ENCODE measurements around the gene KMT2E.

DNA sequence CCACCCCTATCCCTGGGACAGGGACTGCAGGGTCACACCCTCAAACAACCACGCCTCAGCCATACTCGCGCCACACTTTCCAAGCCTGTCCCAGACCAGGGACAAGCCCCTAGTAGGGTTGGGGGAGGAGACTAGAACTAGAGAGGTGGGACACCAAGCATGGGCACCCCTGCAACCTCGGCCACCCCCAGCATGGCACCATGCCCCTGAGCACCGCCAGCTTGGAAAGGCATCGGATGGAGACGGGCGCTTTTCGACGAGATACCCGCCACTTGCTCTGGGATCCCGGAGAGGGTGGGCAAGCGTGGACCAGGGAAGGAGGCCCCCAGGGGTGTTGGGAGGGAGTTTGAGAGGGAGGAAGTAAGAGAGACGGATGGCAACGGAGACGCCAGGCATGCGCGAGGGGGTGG is 13.1 kb upstream of the KMT2E start:
- TF ChIP-seq CTCF (IDR thresholded peaks at IDR 0.05; ENCODE audit: low read depth, low read length) (no peak), POLR2A (IDR thresholded peaks at IDR 0.05; ENCODE audit: extremely low read depth, insufficient read length) (no peak)

Measured in NB4 (cell line).